DOHH2 (cell line): Measurements from ENCODE around the gene RAPH1.
"Not testable (repeated sequence)": the region's sequence is repeated elsewhere in the genome, so short reads cannot be mapped to it uniquely, and the experiment has no call there.

ENCODE experiments used
- H3F3A ChIP-seq: fragments of 200-600 bp; sonication (generic), shearing (Covaris generic); 2 replicates; pipeline ENCODE4 v1.6.0; 2016; ENCODE audit warnings: antibody characterized with exemption, mild to moderate bottlenecking; ENCODE audit not compliant: control insufficient read depth, insufficient read depth
- H3K27ac ChIP-seq: fragments of 200-600 bp; sonication (generic); 2 replicates; pipeline ENCODE4 v1.5.1; 2014; ENCODE audit warnings: low read depth, mild to moderate bottlenecking, low read length, moderate library complexity
- H3K27me3 ChIP-seq: fragments of 200-600 bp; sonication (generic); 2 replicates; pipeline ENCODE4 v1.6.1; 2014; ENCODE audit warnings: mild to moderate bottlenecking, low read length, mixed read lengths; ENCODE audit not compliant: control insufficient read depth
- H3K36me3 ChIP-seq: fragments of 200-600 bp; sonication (generic); 2 replicates; pipeline ENCODE4 v1.6.1; 2014; ENCODE audit warnings: mild to moderate bottlenecking, low read length, moderate library complexity, mixed read lengths; ENCODE audit not compliant: control insufficient read depth
- H3K4me1 ChIP-seq: fragments of 200-600 bp; sonication (generic); 2 replicates; pipeline ENCODE4 v1.6.1; 2014; ENCODE audit warnings: mild to moderate bottlenecking, low read length, mixed read lengths; ENCODE audit not compliant: control insufficient read depth
- H3K4me2 ChIP-seq: fragments of 200-600 bp; sonication (generic); 2 replicates; pipeline ENCODE4 v1.6.0; 2014; ENCODE audit warnings: mild to moderate bottlenecking, low read length, moderate library complexity
- H3K4me3 ChIP-seq: fragments of 200-600 bp; sonication (generic); 2 replicates; pipeline ENCODE4 v1.5.1; 2014; ENCODE audit warnings: mild to moderate bottlenecking, low read length, mixed read lengths
- H3K79me2 ChIP-seq: fragments of 200-600 bp; sonication (generic); 2 replicates; pipeline ENCODE4 v1.6.1; 2014; ENCODE audit warnings: mild to moderate bottlenecking, low read length, mixed read lengths; ENCODE audit not compliant: control insufficient read depth
- H3K9me2 ChIP-seq: fragments of 200-600 bp; sonication (generic); replicated peaks from 2 replicates; pipeline ENCODE4 v1.6.1; 2014; ENCODE audit warnings: mild to moderate bottlenecking, low read length, mixed read lengths; ENCODE audit not compliant: control insufficient read depth
- H3K9me3 ChIP-seq: fragments of 200-600 bp; sonication (generic); 2 replicates; pipeline ENCODE4 v1.6.1; 2014; ENCODE audit warnings: antibody characterized with exemption, low read length, mixed read lengths; ENCODE audit not compliant: control insufficient read depth, insufficient read depth
- H4K20me1 ChIP-seq: fragments of 200-600 bp; sonication (generic); 2 replicates; pipeline ENCODE4 v1.6.0; 2014; ENCODE audit warnings: low read depth, mild to moderate bottlenecking, antibody characterized with exemption, low read length, moderate library complexity; ENCODE audit not compliant: control insufficient read depth, insufficient read depth
- CTCF ChIP-seq: fragments of 200-600 bp; sonication (generic); IDR thresholded peaks from one replicate; pipeline ENCODE4 v1.5.1; 2014; ENCODE audit warnings: antibody characterized with exemption, mild to moderate bottlenecking, low read depth, low read length; ENCODE audit not compliant: poor library complexity, severe bottlenecking
- EZH2phosphoT487 ChIP-seq: fragments of 200-600 bp; sonication (generic); IDR thresholded peaks from 2 replicates; pipeline ENCODE4 v1.6.1; 2017; ENCODE audit warnings: borderline replicate concordance, mild to moderate bottlenecking, antibody characterized with exemption, low read length, moderate library complexity, mixed read lengths

The RAPH1 gene

GRCh38 chr2:203547356-203547755, 12.3 kb upstream of the RAPH1 start:
- Histone ChIP-seq H3K27me3 (0 out of 2 replicates have a peak, but pooled peaks cover 5% of the 10 kb centered on the region), H3K4me3 (no peak overlapping the region), H3K4me2 (no peak overlapping the region), H4K20me1 (no peaks in the 10 kb centered on the region), H3F3A (no peaks in the 10 kb centered on the region), H3K4me1 (no peaks in the 10 kb centered on the region), H3K27ac (no peak overlapping the region), H3K9me2 (no peaks in the 10 kb centered on the region), H3K79me2 (no peaks in the 10 kb centered on the region), H3K9me3 (no peaks in the 10 kb centered on the region), H3K36me3 (no peaks in the 10 kb centered on the region)
- no peak for TF ChIP-seq CTCF
- TF ChIP-seq EZH2phosphoT487: no peak

GRCh38 chr2:203544402-203544801, 9.3 kb upstream of the RAPH1 start:
- Histone ChIP-seq H3F3A (no peaks in the 10 kb centered on the region), H3K79me2 (no peaks in the 10 kb centered on the region), H3K4me3 (no peak overlapping the region), H4K20me1 (no peaks in the 10 kb centered on the region), H3K27ac (no peak overlapping the region), H3K36me3 (no peaks in the 10 kb centered on the region), H3K4me2 (no peak overlapping the region), H3K27me3 (0 out of 2 replicates have a peak, but pooled peaks cover 5% of the 10 kb centered on the region), H3K9me3 (no peaks in the 10 kb centered on the region), H3K4me1 (no peaks in the 10 kb centered on the region), H3K9me2 (no peaks in the 10 kb centered on the region)
- no peak for TF ChIP-seq CTCF
- TF ChIP-seq EZH2phosphoT487: no peak

DNA sequence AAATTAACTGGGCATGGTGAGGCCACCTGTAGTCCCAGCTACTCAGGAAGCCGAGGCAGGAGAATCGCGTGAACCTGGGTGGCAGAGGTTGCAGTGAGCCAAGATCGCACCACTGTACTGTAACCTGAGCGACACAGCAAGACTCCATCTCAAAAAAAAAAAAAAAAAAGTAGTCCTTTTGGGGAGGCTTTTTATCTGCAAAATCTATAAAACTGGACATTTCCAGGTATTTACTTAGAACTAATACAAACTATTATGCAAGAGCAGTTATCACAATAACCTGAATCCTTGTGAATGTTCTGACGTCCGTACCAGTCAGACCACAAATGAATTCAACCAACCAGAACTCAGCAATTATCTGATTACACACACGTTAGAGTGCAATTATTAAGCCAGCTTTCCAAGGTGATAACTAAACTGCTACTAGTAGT, 8.8 kb upstream of the RAPH1 start:
- no peaks in the 10 kb centered on the region for H4K20me1 ChIP-seq
- H3K79me2 ChIP-seq: no peaks in the 10 kb centered on the region
- no peaks in the 10 kb centered on the region for H3K36me3 ChIP-seq
- no peaks in the 10 kb centered on the region for H3K9me2 ChIP-seq
- no peak overlapping the region for H3K4me2 ChIP-seq
- TF ChIP-seq CTCF (no peak), EZH2phosphoT487 (no peak)
- no peaks in the 10 kb centered on the region for H3K9me3 ChIP-seq
- H3K4me3 ChIP-seq: no peak overlapping the region
- H3F3A ChIP-seq: no peaks in the 10 kb centered on the region
- no peaks in the 10 kb centered on the region for H3K4me1 ChIP-seq
- H3K27ac ChIP-seq: no peak overlapping the region
- H3K27me3 ChIP-seq: peaks cover 6% of the 10 kb centered on the region; the same call in 1 of the 2 replicates

DNA sequence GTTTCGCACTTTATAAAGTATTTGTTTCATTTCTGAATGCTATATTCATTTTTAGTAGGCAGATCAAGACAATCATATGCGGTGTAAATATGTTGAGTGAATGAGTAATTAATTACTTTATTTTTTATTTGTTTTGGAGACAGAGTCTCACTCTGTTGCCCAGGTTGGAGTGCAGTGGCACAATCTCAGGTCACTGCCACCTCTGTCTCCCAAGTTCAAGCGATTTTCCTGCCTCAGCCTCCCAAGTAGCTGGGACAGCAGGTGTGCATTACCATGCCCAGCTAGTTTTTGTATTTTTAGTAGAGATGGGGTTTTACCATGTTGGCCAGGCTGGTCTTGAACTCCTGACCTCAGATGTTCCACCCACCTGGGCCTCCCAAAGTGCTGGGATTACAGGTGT, 5.5 kb upstream of the RAPH1 start:
- H3K4me1 ChIP-seq, H3K9me3 ChIP-seq, H3K4me3 ChIP-seq, H3K27ac ChIP-seq, H3K36me3 ChIP-seq, H3F3A ChIP-seq, H3K79me2 ChIP-seq, H3K4me2 ChIP-seq, H3K9me2 ChIP-seq, H4K20me1 ChIP-seq: not testable (repeated sequence)
- peaks cover 21% of the 10 kb centered on the region for H3K27me3 ChIP-seq

GRCh38 chr2:203538237-203538636, 3.1 kb upstream of the RAPH1 start:
- H3K27me3 ChIP-seq: peaks cover 39% of the 10 kb centered on the region
- H3F3A ChIP-seq, H3K4me1 ChIP-seq, H3K9me3 ChIP-seq, H3K9me2 ChIP-seq, H4K20me1 ChIP-seq, H3K4me2 ChIP-seq, H3K36me3 ChIP-seq, H3K4me3 ChIP-seq, H3K27ac ChIP-seq, H3K79me2 ChIP-seq: not testable (repeated sequence)

- H3K27me3 ChIP-seq: peaks cover 53% of the 10 kb centered on the region
- H3K4me3 ChIP-seq, H3F3A ChIP-seq, H3K4me1 ChIP-seq, H3K36me3 ChIP-seq, H3K27ac ChIP-seq, H3K9me2 ChIP-seq, H3K9me3 ChIP-seq, H3K4me2 ChIP-seq, H3K79me2 ChIP-seq, H4K20me1 ChIP-seq: not testable (repeated sequence)
These were observed 1.5 kb upstream of the RAPH1 start for GRCh38 chr2:203536586-203536951.
